H1 (cell line): ENCODE results near the gene CPA1. TPM values are rescaled to one million over a fixed set of nuclear protein-coding genes. Genes with fewer than 3 reads are reported as not detected.

Source experiments
- CTCF ChIA-PET: fragments of 300-600 bp; sonication (Branson Sonifier 250); formaldehyde crosslinking; loops from one replicate; lab custom pipeline; 2021; ENCODE audit not compliant: partially characterized antibody; lab: Charles Lee
- POLR2A ChIA-PET: fragments of 300-600 bp; sonication (Branson Sonifier 250); formaldehyde crosslinking; loops from one replicate; lab custom pipeline; 2021; ENCODE audit warnings: inconsistent platforms; ENCODE audit not compliant: partially characterized antibody; lab: Charles Lee
- DNase-seq, 2 experiments: peaks; one replicate each; pipeline versions ENCODE4 v3.0.0 to v3.0.0-alpha.2; 2010 to 2022; ENCODE audit warnings: low spot score in 2 of 2, low read depth in 1 of 2, mixed read lengths in 1 of 2
- FAIRE-seq: peaks from 2 replicates; lab custom pipeline; 2011; peaks lifted over from hg19 to GRCh38; lab: Jason Lieb, UNC
- H2AFZ ChIP-seq: 2 replicates; pipeline ENCODE4 v1.8.1; 2012; ENCODE audit warnings: low read length, inconsistent platforms
- H2AK5ac ChIP-seq: 2 replicates; pipeline ENCODE4 v1.6.1; 2013; ENCODE audit warnings: low read depth, low read length
- H2BK120ac ChIP-seq: replicated peaks from 2 replicates; pipeline ENCODE3; 2013; ENCODE audit warnings: low read depth, low read length, inconsistent platforms
- H2BK12ac ChIP-seq: 2 replicates; pipeline ENCODE4 v1.6.1; 2013; ENCODE audit warnings: low read depth, low read length
- H2BK15ac ChIP-seq: 2 replicates; pipeline ENCODE4 v1.6.1; 2013; ENCODE audit warnings: low read length
- H2BK20ac ChIP-seq: 2 replicates; pipeline ENCODE4 v1.6.1; 2013; ENCODE audit warnings: low read length
- H2BK5ac ChIP-seq: 2 replicates; pipeline ENCODE4 v1.6.1; 2013; ENCODE audit warnings: low read depth, low read length
- H3K14ac ChIP-seq: 2 replicates; pipeline ENCODE4 v1.6.1; 2013; ENCODE audit warnings: inconsistent platforms; ENCODE audit not compliant: insufficient read length
- H3K18ac ChIP-seq: 2 replicates; pipeline ENCODE4 v1.6.1; 2013; ENCODE audit warnings: low read length; ENCODE audit errors: extremely low read depth
- H3K23ac ChIP-seq: 2 replicates; pipeline ENCODE4 v1.6.1; 2013; ENCODE audit warnings: inconsistent platforms; ENCODE audit not compliant: insufficient read length
- H3K23me2 ChIP-seq: 2 replicates; pipeline ENCODE4 v1.6.1; 2013; ENCODE audit warnings: low read depth, low read length
- H3K27ac ChIP-seq: 2 replicates; pipeline ENCODE4 v1.6.1; 2011; ENCODE audit warnings: low read depth, low read length, inconsistent platforms
- H3K27me3 ChIP-seq, 4 experiments: replicated peaks in 1 of 4; 1 replicate in 1 of 4; 2 replicates in 3 of 4; pipeline versions ENCODE4 v1.6.1 to v1.8.1; 2011 to 2013; ENCODE audit warnings: low read length in 3 of 4, mild to moderate bottlenecking in 3 of 4, inconsistent platforms in 2 of 4, mixed read lengths in 2 of 4, moderate library complexity in 1 of 4; ENCODE audit not compliant: control insufficient read depth in 3 of 4, insufficient read depth in 3 of 4; ENCODE audit errors: extremely low read depth in 1 of 4
- H3K36me3 ChIP-seq, 4 experiments: 2 replicates each; pipeline versions ENCODE4 v1.6.1 to v1.8.1; 2011 to 2013; ENCODE audit warnings: mild to moderate bottlenecking in 4 of 4, low read length in 3 of 4, moderate library complexity in 2 of 4, control low read depth in 1 of 4, inconsistent platforms in 1 of 4; ENCODE audit not compliant: insufficient read depth in 4 of 4, control insufficient read depth in 2 of 4
- H3K4ac ChIP-seq: replicated peaks from 2 replicates; pipeline ENCODE3; 2013; ENCODE audit warnings: low read length, low read depth, mixed read lengths, inconsistent platforms; ENCODE audit not compliant: insufficient read length
- H3K4me1 ChIP-seq, 4 experiments: replicated peaks in 1 of 4; 1 replicate in 1 of 4; 2 replicates in 3 of 4; pipeline versions ENCODE4 v1.6.1 to v1.8.1; 2011 to 2013; ENCODE audit warnings: low read length in 3 of 4, inconsistent platforms in 2 of 4, mixed read lengths in 1 of 4; ENCODE audit not compliant: insufficient read depth in 4 of 4, control insufficient read depth in 3 of 4
- H3K4me2 ChIP-seq, 2 experiments: 2 replicates each; pipeline versions ENCODE4 v1.6.1 to v1.8.1; 2011 to 2013; ENCODE audit warnings: low read depth in 2 of 2, low read length in 2 of 2, control low read depth in 1 of 2, inconsistent platforms in 1 of 2, mild to moderate bottlenecking in 1 of 2; ENCODE audit not compliant: insufficient read depth in 1 of 2
- H3K4me3 ChIP-seq, 4 experiments: fragments of 200-600, 300-600 bp in 1 of 4; sonication (generic), shearing (Covaris generic), sonication (Bioruptor Twin) in 1 of 4; 2 replicates each; pipeline versions ENCODE4 v1.5.1 to v1.8.1; 2011 to 2016; ENCODE audit warnings: low read length in 4 of 4, low read depth in 3 of 4, control low read depth in 2 of 4, inconsistent platforms in 2 of 4, mild to moderate bottlenecking in 2 of 4, mixed read lengths in 1 of 4, moderate library complexity in 1 of 4; ENCODE audit not compliant: insufficient read depth in 2 of 4; ENCODE audit errors: extremely low read depth in 1 of 4
- H3K56ac ChIP-seq: replicated peaks from 2 replicates; pipeline ENCODE3; 2013; ENCODE audit warnings: low read depth, mild to moderate bottlenecking, mixed read lengths, low read length, inconsistent platforms; ENCODE audit not compliant: insufficient read length
- H3K79me1 ChIP-seq: 2 replicates; pipeline ENCODE4 v1.6.1; 2013; ENCODE audit warnings: low read depth, low read length, control low read depth
- H3K79me2 ChIP-seq, 2 experiments: 2 replicates each; pipeline versions ENCODE4 v1.6.1 to v1.8.1; 2012 to 2013; ENCODE audit warnings: low read length in 2 of 2, mild to moderate bottlenecking in 2 of 2, inconsistent platforms in 1 of 2; ENCODE audit not compliant: insufficient read depth in 2 of 2, control insufficient read depth in 1 of 2
- H3K9ac ChIP-seq, 4 experiments: replicated peaks in 1 of 4; 1 replicate in 1 of 4; 2 replicates in 3 of 4; pipeline versions ENCODE4 v1.6.1 to v1.8.1; 2011 to 2013; ENCODE audit warnings: low read depth in 3 of 4, low read length in 3 of 4, control low read depth in 2 of 4, mild to moderate bottlenecking in 2 of 4, moderate library complexity in 2 of 4, inconsistent platforms in 1 of 4; ENCODE audit errors: extremely low read depth in 1 of 4
- H3K9me3 ChIP-seq, 2 experiments: 2 replicates each; pipeline versions ENCODE4 v1.6.1 to v1.8.1; 2012 to 2013; ENCODE audit warnings: mild to moderate bottlenecking in 2 of 2, moderate library complexity in 2 of 2, control low read depth in 1 of 2, inconsistent platforms in 1 of 2, low read depth in 1 of 2, low read length in 1 of 2, mixed read lengths in 1 of 2; ENCODE audit not compliant: insufficient read depth in 2 of 2
- H4K20me1 ChIP-seq, 2 experiments: replicated peaks in 1 of 2; 2 replicates each; pipeline versions ENCODE3 to v1.8.1; 2011 to 2013; ENCODE audit warnings: inconsistent platforms in 2 of 2, low read length in 2 of 2, mild to moderate bottlenecking in 1 of 2; ENCODE audit not compliant: insufficient read depth in 2 of 2, control insufficient read depth in 1 of 2
- H4K5ac ChIP-seq: 2 replicates; pipeline ENCODE4 v1.6.1; 2013; ENCODE audit warnings: low read length, low read depth, mixed read lengths, inconsistent platforms; ENCODE audit not compliant: insufficient read length
- H4K8ac ChIP-seq: 2 replicates; pipeline ENCODE4 v1.8.0; 2013; ENCODE audit warnings: mild to moderate bottlenecking, moderate library complexity, low read length, inconsistent platforms; ENCODE audit not compliant: insufficient read depth; ENCODE audit errors: extremely low read depth
- H4K91ac ChIP-seq: replicated peaks from 2 replicates; pipeline ENCODE3; 2013; ENCODE audit warnings: low read length, mixed read lengths, inconsistent platforms; ENCODE audit not compliant: insufficient read length
- ATF2 ChIP-seq: IDR thresholded peaks from 2 replicates; pipeline ENCODE4 v1.6.1; 2012; ENCODE audit warnings: low read length, inconsistent platforms
- CREB1 ChIP-seq: IDR thresholded peaks from 2 replicates; pipeline ENCODE4 v1.6.1; 2012; ENCODE audit warnings: inconsistent platforms
- GABPA ChIP-seq: IDR thresholded peaks from 2 replicates; pipeline ENCODE4 v1.6.1; 2011; ENCODE audit warnings: mild to moderate bottlenecking, low read length, moderate library complexity, borderline replicate concordance; ENCODE audit not compliant: insufficient read depth
- JUN ChIP-seq: IDR thresholded peaks from 2 replicates; pipeline ENCODE4 v1.6.1; 2011; ENCODE audit warnings: low read depth, mild to moderate bottlenecking, improper control_type of control experiment, low read length
- JUND ChIP-seq: IDR thresholded peaks from 2 replicates; pipeline ENCODE4 v1.6.1; 2011; ENCODE audit warnings: mild to moderate bottlenecking, improper control_type of control experiment, low read length
- KDM5A ChIP-seq: fragments of 200-600 bp; IDR thresholded peaks from 2 replicates; pipeline ENCODE4 v1.7.1; 2012; ENCODE audit warnings: mild to moderate bottlenecking, low read length, inconsistent platforms, mixed read lengths
- NRF1 ChIP-seq: IDR thresholded peaks from 2 replicates; pipeline ENCODE4 v1.6.1; 2011; ENCODE audit warnings: mild to moderate bottlenecking, low read depth, low read length, improper control_type of control experiment
- POLR2AphosphoS5 ChIP-seq: IDR thresholded peaks from 2 replicates; pipeline ENCODE4 v1.6.1; 2011; ENCODE audit warnings: low read depth, low read length
- RFX5 ChIP-seq: IDR thresholded peaks from 2 replicates; pipeline ENCODE4 v1.6.1; 2011; ENCODE audit warnings: low read depth, low read length, improper control_type of control experiment, borderline replicate concordance
- SAP30 ChIP-seq: fragments of 300-600 bp; sonication (generic); IDR thresholded peaks from 2 replicates; pipeline ENCODE4 v1.7.1; 2012; ENCODE audit warnings: low read length, moderate library complexity, mild to moderate bottlenecking, inconsistent platforms; ENCODE audit not compliant: insufficient read depth, insufficient replicate concordance
- SP1 ChIP-seq: IDR thresholded peaks from 2 replicates; pipeline ENCODE4 v1.6.1; 2011; ENCODE audit warnings: low read depth, low read length
- SP2 ChIP-seq: IDR thresholded peaks from 2 replicates; pipeline ENCODE4 v1.6.1; 2012; ENCODE audit warnings: mild to moderate bottlenecking, low read length, inconsistent platforms
- TCF12 ChIP-seq: IDR thresholded peaks from 2 replicates; pipeline ENCODE4 v1.6.1; 2011; ENCODE audit warnings: low read depth, mild to moderate bottlenecking, low read length
- TEAD4 ChIP-seq: IDR thresholded peaks from 2 replicates; pipeline ENCODE4 v1.6.1; 2012; ENCODE audit warnings: low read depth, low read length, inconsistent platforms, mixed read lengths
- YY1 ChIP-seq: IDR thresholded peaks from 2 replicates; pipeline ENCODE4 v1.6.1; 2011; ENCODE audit warnings: low read depth, mild to moderate bottlenecking, low read length
- WGBS, 2 experiments: shearing (Covaris generic) in 1 of 2; methylation state at CpG; one replicate each; pipeline versions ENCODE4 v1.1.6 to v1.1.7; 2013 to 2015; ENCODE audit warnings: low lambda C conversion rate in 2 of 2, mixed read lengths in 2 of 2, inconsistent platforms in 1 of 2, low coverage in 1 of 2, missing lambda C conversion rate in 1 of 2; ENCODE audit not compliant: insufficient replicate concordance in 2 of 2, insufficient coverage in 1 of 2, insufficient read length in 1 of 2; ENCODE audit errors: extremely low coverage in 1 of 2, missing lambda C conversion rate in 1 of 2; 5-methylcytosine and 5-hydroxymethylcytosine counted together
- polyA plus RNA-seq, 7 experiments: library from polyadenylated mRNA; depleted of rRNA in 3 of 7; stranded (reverse) in 5 of 7; unstranded in 2 of 7; fragments of >200 nt in 5 of 7; fragments of 200-250 nt in 2 of 7; gene quantifications; 1 replicate in 5 of 7; 2 replicates in 1 of 7; 4 replicates in 1 of 7; pipeline versions ENCODE4 v1.2.1 to v1.2.3, GENCODE V29; 2011 to 2013; ENCODE audit warnings: missing spikeins in 2 of 7, mixed read lengths in 2 of 7
- total RNA-seq: library from RNA; stranded (reverse); fragmentation: NEBNext Ultra II Directional; extraction: Animal tissue kit (Norgen Biotek cat#: 25700); gene quantifications from 2 replicates; pipeline ENCODE4 v1.2.1, GENCODE V29; 2021

Gene CPA1
- total and polyA plus RNA-seq, 2 of the 8 experiments (the other 6 are each of a cell fraction or from before 2014, with no cell fraction given), result not detected

GRCh38 chr7:130430115-130430514, 49.8 kb downstream of the CPA1 start:
- 77% methylated on average over 1 of the region's 1 CpG; no CpG with 5 or more reads in 1 of the 2 experiments for WGBS, 2 experiments
- Histone ChIP-seq H4K20me1 (no peaks in the 10 kb centered on the region), H3K23me2 (no peaks in the 10 kb centered on the region; the same call in 1 of the 2 replicates), H3K9ac (no peak overlapping the region), H2BK15ac (no peak overlapping the region), H3K4ac (no peak overlapping the region), H3K4me3 (no peak overlapping the region), H3K79me2 (no peaks in the 10 kb centered on the region), H4K8ac (no peak overlapping the region), H2BK5ac (no peak overlapping the region), H2BK20ac (no peak overlapping the region), H3K23ac (no peak overlapping the region), H2AK5ac (no peak overlapping the region), H3K36me3 (no peaks in the 10 kb centered on the region), H2BK120ac (no peak overlapping the region), H4K91ac (no peak overlapping the region), H3K4me1 (no peaks in the 10 kb centered on the region; a peak in 1 of 7 replicates), H2BK12ac (no peak overlapping the region), H3K56ac (no peak overlapping the region), H3K27ac (no peak overlapping the region), H3K79me1 (no peaks in the 10 kb centered on the region), H3K18ac (no peak overlapping the region), H3K14ac (no peak overlapping the region), H4K5ac (no peak overlapping the region), H3K27me3 (no peaks in the 10 kb centered on the region), H2AFZ (no peak overlapping the region), H3K4me2 (no peak overlapping the region), H3K9me3 (no peaks in the 10 kb centered on the region)
- no peak for DNase-seq
- FAIRE-seq, result no peak
- ChIA-PET POLR2A (no interaction called here), CTCF (interaction anchor here (1.0 to 1.4 kb wide), 2 partner anchors 8 to 152 kb away, joined by 3 read pairs; no protein-coding TSS in a partner anchor)
- TF ChIP-seq TCF12 (no peak), JUN (no peak), ATF2 (no peak), POLR2AphosphoS5 (no peak), CREB1 (no peak), GABPA (no peak), RFX5 (no peak), KDM5A (no peak), YY1 (no peak), SP2 (no peak), JUND (no peak), SP1 (no peak), TEAD4 (no peak), SAP30 (no peak), NRF1 (no peak)
